ENCODE data around the gene NINL. TPM values are rescaled to one million over a fixed set of nuclear protein-coding genes. Genes with fewer than 3 reads are reported as not detected.
"Not testable (repeated sequence)": the region's sequence is repeated elsewhere in the genome, so short reads cannot be mapped to it uniquely, and the experiment has no call there.

NINL gene
- polyA plus RNA-seq, 4 donors = 1.1 to 30.8 (median 5.5) TPM

DNA sequence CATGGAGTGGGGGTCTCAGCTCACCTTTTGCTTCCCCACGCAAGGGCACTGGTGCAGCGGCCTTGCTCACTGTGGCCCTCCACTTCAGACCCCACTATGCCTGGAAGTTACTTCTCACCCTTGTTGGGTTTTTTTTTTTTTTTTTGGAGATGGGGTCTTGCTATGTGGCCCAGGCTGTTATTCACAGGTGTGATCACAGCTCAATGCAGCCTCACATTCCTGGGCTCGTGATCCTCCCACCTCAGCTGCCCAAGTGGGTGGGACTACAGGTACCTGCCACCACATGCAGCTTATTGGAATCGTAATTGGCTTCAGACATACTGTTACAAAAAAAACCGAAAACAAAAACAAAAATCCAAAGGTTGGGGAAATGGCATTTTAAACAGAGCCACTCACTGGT is 32.4 kb downstream of the NINL start:
- FAIRE-seq = no peak
- 90 to 93% (median 93%) methylated on average over 5 of the region's 5 CpGs for WGBS, 3 donors
- Histone ChIP-seq H3K27ac (ENCODE audit: low read depth in 1 of 3, low read length in 2 of 3) (no peak overlapping the region), H3K4me3 (ENCODE audit: low read depth in 1 of 3, low read length in 3 of 3) (no peak overlapping the region), H3K36me3 (ENCODE audit: control insufficient read depth in 3 of 3, insufficient read depth in 2 of 3, low read depth in 1 of 3, low read length in 3 of 3) (peaks cover 0 to 2% (median 0%) of the 10 kb centered on the region in 3 donors), H3K9me3 (ENCODE audit: control insufficient read depth in 2 of 2, insufficient read depth in 1 of 2, low read depth in 1 of 2, low read length in 1 of 2) (no peaks in the 10 kb centered on the region), H3K4me1 (ENCODE audit: control insufficient read depth in 3 of 3, insufficient read depth in 2 of 3, low read depth in 1 of 3, low read length in 2 of 3) (peaks cover 0 to 25% (median 2%) of the 10 kb centered on the region in 3 donors), H3K27me3 (ENCODE audit: control insufficient read depth in 3 of 3, insufficient read depth in 3 of 3, low read length in 3 of 3) (no peaks in the 10 kb centered on the region)
- no peak for DNase-seq

DNA sequence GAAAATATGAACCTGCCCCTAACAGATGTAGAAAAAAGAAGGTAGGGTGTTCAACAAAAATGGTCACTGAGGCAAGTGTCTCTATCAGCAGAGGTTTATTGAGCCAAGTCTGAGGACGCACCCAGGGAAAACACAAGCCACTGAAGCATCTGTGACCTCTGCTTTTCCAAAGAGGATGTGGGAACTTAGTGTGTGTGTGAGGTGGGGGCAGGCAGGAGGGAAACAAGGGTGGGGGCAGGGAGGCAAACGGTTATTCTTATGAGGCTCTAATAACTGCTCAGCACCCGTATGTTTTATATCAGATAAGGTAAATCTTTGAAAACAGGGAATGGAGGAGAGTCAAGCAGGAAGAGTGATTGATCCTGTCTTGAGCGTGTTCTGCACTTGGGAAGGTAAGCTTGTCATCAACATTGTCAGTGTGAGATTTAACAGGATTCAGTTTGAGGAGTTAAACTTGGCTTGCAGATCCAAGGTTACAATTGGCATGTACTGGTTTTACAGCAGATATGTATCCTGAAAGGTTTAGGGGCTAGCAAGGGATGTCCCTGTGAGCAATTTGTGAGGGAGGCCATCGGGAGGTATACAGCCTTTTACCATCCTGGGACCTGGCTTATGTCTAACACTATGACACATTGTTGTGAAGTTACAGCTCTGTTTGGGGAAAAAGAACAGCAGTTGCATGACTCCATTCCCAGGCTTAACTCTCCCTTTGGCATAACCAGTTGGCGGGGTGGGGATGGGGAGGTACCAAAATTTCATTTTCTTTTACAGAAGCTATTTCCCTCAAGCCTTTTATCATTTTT is 33.7 kb downstream of the NINL start:
- Histone ChIP-seq H3K4me3 (ENCODE audit: low read depth in 1 of 3, low read length in 3 of 3) (no peak overlapping the region), H3K27me3 (ENCODE audit: control insufficient read depth in 3 of 3, insufficient read depth in 3 of 3, low read length in 3 of 3) (no peaks in the 10 kb centered on the region), H3K36me3 (ENCODE audit: control insufficient read depth in 3 of 3, insufficient read depth in 2 of 3, low read depth in 1 of 3, low read length in 3 of 3) (peaks cover 0 to 2% (median 0%) of the 10 kb centered on the region in 3 donors), H3K9me3 (ENCODE audit: control insufficient read depth in 2 of 2, insufficient read depth in 1 of 2, low read depth in 1 of 2, low read length in 1 of 2) (no peaks in the 10 kb centered on the region), H3K4me1 (ENCODE audit: control insufficient read depth in 3 of 3, insufficient read depth in 2 of 3, low read depth in 1 of 3, low read length in 2 of 3) (peaks cover 0 to 25% (median 2%) of the 10 kb centered on the region in 3 donors), H3K27ac (ENCODE audit: low read depth in 1 of 3, low read length in 2 of 3) (peak overlapping the region in 1 of 3 donors; percentile 38)
- 71 to 76% (median 72%) methylated on average over 6 of the region's 6 CpGs for WGBS, 3 donors
- DNase-seq = no peak
- no peak for FAIRE-seq

DNA sequence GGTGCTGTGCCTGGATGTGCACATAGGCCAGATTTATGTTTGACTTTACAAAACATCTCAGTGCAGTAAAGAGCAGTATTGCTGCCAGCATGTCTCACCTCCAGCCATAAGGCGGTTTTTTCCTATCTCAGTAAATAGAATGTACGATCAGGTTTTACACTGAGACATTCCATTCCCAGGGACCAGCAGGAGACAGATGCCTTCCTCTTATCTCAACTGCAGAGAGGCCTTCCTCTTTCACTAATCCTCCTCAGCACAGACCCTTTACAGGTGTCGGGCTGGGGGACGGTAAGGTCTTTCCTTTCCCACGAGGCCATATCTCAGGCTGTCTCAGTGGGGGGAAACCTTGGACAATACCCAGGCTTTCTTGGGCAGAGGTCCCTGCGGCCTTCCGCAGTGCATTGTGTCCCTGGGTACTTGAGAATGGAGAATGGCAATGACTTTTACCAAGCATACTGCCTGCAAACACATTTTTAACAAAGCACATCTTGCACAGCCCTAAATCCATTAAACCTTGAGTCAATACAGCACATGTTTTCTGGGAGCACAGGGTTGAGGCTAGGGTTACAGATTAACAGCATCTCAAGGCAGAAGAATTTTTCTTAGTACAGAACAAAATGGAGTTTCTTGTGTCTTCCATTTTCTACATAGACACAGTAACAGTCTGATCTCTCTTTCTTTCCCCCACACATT is 34.5 kb downstream of the NINL start:
- FAIRE-seq; H3K27me3 ChIP-seq (ENCODE audit: control insufficient read depth in 3 of 3, insufficient read depth in 3 of 3, low read length in 3 of 3); DNase-seq; H3K36me3 ChIP-seq (ENCODE audit: control insufficient read depth in 3 of 3, insufficient read depth in 2 of 3, low read depth in 1 of 3, low read length in 3 of 3); H3K9me3 ChIP-seq (ENCODE audit: control insufficient read depth in 2 of 2, insufficient read depth in 1 of 2, low read depth in 1 of 2, low read length in 1 of 2); H3K4me3 ChIP-seq (ENCODE audit: low read depth in 1 of 3, low read length in 3 of 3): not testable (repeated sequence)
- peak overlapping the region in 1 of 3 donors; percentile 63 for H3K27ac ChIP-seq (ENCODE audit: low read depth in 1 of 3, low read length in 2 of 3)
- peaks cover 0 to 25% (median 2%) of the 10 kb centered on the region in 3 donors for H3K4me1 ChIP-seq (ENCODE audit: control insufficient read depth in 3 of 3, insufficient read depth in 2 of 3, low read depth in 1 of 3, low read length in 2 of 3)
- 71 to 76% (median 75%) methylated on average over 7 of the region's 7 CpGs for WGBS, 3 donors

GRCh38 chr20:25549843-25550477 is 35.4 kb downstream of the NINL start:
- Histone ChIP-seq H3K27ac (ENCODE audit: low read depth in 1 of 3, low read length in 2 of 3) (peak overlapping the region in 1 of 3 donors; percentile 63), H3K4me1 (ENCODE audit: control insufficient read depth in 3 of 3, insufficient read depth in 2 of 3, low read depth in 1 of 3, low read length in 2 of 3) (peaks cover 0 to 25% (median 2%) of the 10 kb centered on the region in 3 donors), H3K36me3 (ENCODE audit: control insufficient read depth in 3 of 3, insufficient read depth in 2 of 3, low read depth in 1 of 3, low read length in 3 of 3) (peaks cover 0 to 2% (median 0%) of the 10 kb centered on the region in 3 donors), H3K9me3 (ENCODE audit: control insufficient read depth in 2 of 2, insufficient read depth in 1 of 2, low read depth in 1 of 2, low read length in 1 of 2) (no peaks in the 10 kb centered on the region), H3K4me3 (ENCODE audit: low read depth in 1 of 3, low read length in 3 of 3) (no peak overlapping the region), H3K27me3 (ENCODE audit: control insufficient read depth in 3 of 3, insufficient read depth in 3 of 3, low read length in 3 of 3) (no peaks in the 10 kb centered on the region)
- DNase-seq (no peak), FAIRE-seq (no peak)
- 82 to 87% (median 83%) methylated on average over 10 of the region's 10 CpGs for WGBS, 3 donors

DNA sequence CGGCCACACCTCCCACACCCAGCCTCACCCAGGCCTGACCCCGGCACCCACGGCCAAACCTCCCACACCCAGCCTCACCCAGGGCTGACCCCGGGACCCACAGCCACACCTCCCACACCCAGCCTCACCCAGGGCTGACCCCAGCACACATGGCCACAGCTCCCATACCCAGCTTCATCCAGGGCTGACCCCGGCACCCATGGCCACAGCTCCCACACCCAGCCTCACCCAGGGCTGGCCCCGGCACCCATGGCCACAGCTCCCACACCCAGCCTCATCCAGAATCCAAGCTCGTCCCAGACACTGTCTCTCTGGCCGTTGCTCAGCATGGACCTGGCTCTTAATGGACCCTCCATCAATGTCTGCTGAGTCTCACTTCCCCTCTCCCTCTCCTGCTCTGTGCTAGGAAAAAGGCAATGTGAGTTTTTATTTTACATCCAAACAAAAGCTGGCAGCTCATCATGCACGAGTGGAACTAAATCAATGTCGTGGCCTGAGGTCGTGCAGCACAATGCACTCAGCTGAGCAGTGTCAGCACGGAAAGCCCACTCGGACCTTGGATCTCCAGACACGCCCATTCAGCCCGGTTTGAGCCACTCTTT is 36.1 kb downstream of the NINL start:
- DNase-seq (peak in 1 of 2 donors; percentile 50), FAIRE-seq (no peak)
- Histone ChIP-seq H3K4me1 (ENCODE audit: control insufficient read depth in 3 of 3, insufficient read depth in 2 of 3, low read depth in 1 of 3, low read length in 2 of 3) (peaks cover 0 to 25% (median 2%) of the 10 kb centered on the region in 3 donors), H3K27ac (ENCODE audit: low read depth in 1 of 3, low read length in 2 of 3) (peak overlapping the region in 1 of 3 donors; percentile 67), H3K27me3 (ENCODE audit: control insufficient read depth in 3 of 3, insufficient read depth in 3 of 3, low read length in 3 of 3) (no peaks in the 10 kb centered on the region), H3K9me3 (ENCODE audit: control insufficient read depth in 2 of 2, insufficient read depth in 1 of 2, low read depth in 1 of 2, low read length in 1 of 2) (no peaks in the 10 kb centered on the region), H3K36me3 (ENCODE audit: control insufficient read depth in 3 of 3, insufficient read depth in 2 of 3, low read depth in 1 of 3, low read length in 3 of 3) (peaks cover 0 to 2% (median 0%) of the 10 kb centered on the region in 3 donors), H3K4me3 (ENCODE audit: low read depth in 1 of 3, low read length in 3 of 3) (no peak overlapping the region)
- WGBS, 3 donors = 32 to 49% (median 48%) methylated on average over 13 to 15 of the region's 15 CpGs

- Histone ChIP-seq H3K36me3 (ENCODE audit: control insufficient read depth in 3 of 3, insufficient read depth in 2 of 3, low read depth in 1 of 3, low read length in 3 of 3) (peaks cover 0 to 2% (median 0%) of the 10 kb centered on the region in 3 donors), H3K27me3 (ENCODE audit: control insufficient read depth in 3 of 3, insufficient read depth in 3 of 3, low read length in 3 of 3) (no peaks in the 10 kb centered on the region), H3K4me3 (ENCODE audit: low read depth in 1 of 3, low read length in 3 of 3) (no peak overlapping the region), H3K4me1 (ENCODE audit: control insufficient read depth in 3 of 3, insufficient read depth in 2 of 3, low read depth in 1 of 3, low read length in 2 of 3) (peaks cover 0 to 25% (median 2%) of the 10 kb centered on the region in 3 donors), H3K27ac (ENCODE audit: low read depth in 1 of 3, low read length in 2 of 3) (peak overlapping the region in 1 of 3 donors; percentile 23), H3K9me3 (ENCODE audit: control insufficient read depth in 2 of 2, insufficient read depth in 1 of 2, low read depth in 1 of 2, low read length in 1 of 2) (no peaks in the 10 kb centered on the region)
- no peak for FAIRE-seq
- DNase-seq = no peak
- WGBS, 3 donors = 61 to 75% (median 63%) methylated on average over 12 to 14 of the region's 14 CpGs
Observed at GRCh38 chr20:25548613-25549086, 36.7 kb downstream of the NINL start.

- FAIRE-seq (no peak), DNase-seq (no peak)
- peaks cover 0 to 25% (median 4%) of the 10 kb centered on the region in 3 donors for H3K4me1 ChIP-seq (ENCODE audit: control insufficient read depth in 3 of 3, insufficient read depth in 2 of 3, low read depth in 1 of 3, low read length in 2 of 3)
- no peaks in the 10 kb centered on the region for H3K9me3 ChIP-seq (ENCODE audit: control insufficient read depth in 2 of 2, insufficient read depth in 1 of 2, low read depth in 1 of 2, low read length in 1 of 2)
- no peak overlapping the region for H3K27ac ChIP-seq (ENCODE audit: low read depth in 1 of 3, low read length in 2 of 3)
- 52 to 60% (median 58%) methylated on average over 3 of the region's 3 CpGs for WGBS, 3 donors
- peaks cover 0 to 2% (median 0%) of the 10 kb centered on the region in 3 donors for H3K36me3 ChIP-seq (ENCODE audit: control insufficient read depth in 3 of 3, insufficient read depth in 2 of 3, low read depth in 1 of 3, low read length in 3 of 3)
- no peaks in the 10 kb centered on the region for H3K27me3 ChIP-seq (ENCODE audit: control insufficient read depth in 3 of 3, insufficient read depth in 3 of 3, low read length in 3 of 3)
- no peak overlapping the region for H3K4me3 ChIP-seq (ENCODE audit: low read depth in 1 of 3, low read length in 3 of 3)
Observed at GRCh38 chr20:25547999-25548398, 37.3 kb downstream of the NINL start.

DNA sequence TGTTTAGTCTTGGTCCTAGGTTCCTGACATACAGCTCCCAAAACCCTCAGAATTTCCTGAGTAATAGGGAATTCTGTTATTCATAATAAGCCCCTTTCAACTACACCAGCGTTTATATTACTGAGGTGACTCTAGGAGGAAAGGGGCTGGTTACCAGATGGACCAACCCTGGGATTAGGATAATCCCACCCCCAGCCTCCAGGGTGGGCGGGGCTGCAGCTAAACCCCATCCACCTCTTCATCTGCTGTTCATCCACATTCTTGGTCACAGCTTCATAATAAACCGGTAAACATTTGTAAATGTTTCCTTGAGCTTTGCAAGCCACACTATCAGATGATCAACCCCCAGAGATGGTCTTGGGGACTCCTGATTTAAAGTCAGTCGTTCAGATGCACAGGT is 38.3 kb downstream of the NINL start:
- no peaks in the 10 kb centered on the region for H3K27me3 ChIP-seq (ENCODE audit: control insufficient read depth in 3 of 3, insufficient read depth in 3 of 3, low read length in 3 of 3)
- no peak overlapping the region for H3K27ac ChIP-seq (ENCODE audit: low read depth in 1 of 3, low read length in 2 of 3)
- no peak overlapping the region for H3K4me3 ChIP-seq (ENCODE audit: low read depth in 1 of 3, low read length in 3 of 3)
- DNase-seq (no peak), FAIRE-seq (no peak)
- peaks cover under 1 to 26% (median 6%) of the 10 kb centered on the region in 3 donors for H3K4me1 ChIP-seq (ENCODE audit: control insufficient read depth in 3 of 3, insufficient read depth in 2 of 3, low read depth in 1 of 3, low read length in 2 of 3)
- 68 to 80% (median 78%) methylated on average over 4 of the region's 4 CpGs for WGBS, 3 donors
- peaks cover 0 to 2% (median 0%) of the 10 kb centered on the region in 3 donors for H3K36me3 ChIP-seq (ENCODE audit: control insufficient read depth in 3 of 3, insufficient read depth in 2 of 3, low read depth in 1 of 3, low read length in 3 of 3)
- no peaks in the 10 kb centered on the region for H3K9me3 ChIP-seq (ENCODE audit: control insufficient read depth in 2 of 2, insufficient read depth in 1 of 2, low read depth in 1 of 2, low read length in 1 of 2)

Data from small intestine (tissue), 7 donors.